HG02981 (cell line): ENCODE measurements around the gene KLHL29.

ENCODE experiments used
- ATAC-seq: cut with Tn5 transposase; IDR thresholded peaks from one replicate; pipeline ENCODE4 v1.9.1; 2021; ENCODE audit warnings: mild to moderate bottlenecking, moderate library complexity; ENCODE audit not compliant: unreplicated experiment

KLHL29 gene

GRCh38 chr2:23489471-23490322 lies 104.7 kb downstream of the KLHL29 start:
- no peak for ATAC-seq

- ATAC-seq, result no peak
Observed at GRCh38 chr2:23491591-23492336, 106.8 kb downstream of the KLHL29 start.

GRCh38 chr2:23492337-23492675 lies 107.3 kb downstream of the KLHL29 start:
- ATAC-seq, result no peak

GRCh38 chr2:23492921-23493320 lies 107.9 kb downstream of the KLHL29 start:
- ATAC-seq, result no peak

- ATAC-seq, result no peak
Observed at GRCh38 chr2:23493846-23494245, 108.9 kb downstream of the KLHL29 start.

- no peak for ATAC-seq
Observed at GRCh38 chr2:23494286-23494685, 109.3 kb downstream of the KLHL29 start.

GRCh38 chr2:23495661-23496114 lies 110.7 kb downstream of the KLHL29 start:
- ATAC-seq, result no peak

GRCh38 chr2:23496456-23496855 lies 111.5 kb downstream of the KLHL29 start:
- ATAC-seq, result no peak

- no peak for ATAC-seq
Observed at GRCh38 chr2:23497063-23497462, 112.1 kb downstream of the KLHL29 start.

- ATAC-seq, result no peak
Observed at GRCh38 chr2:23497536-23497935, 112.6 kb downstream of the KLHL29 start.

- ATAC-seq, result no peak
Observed at GRCh38 chr2:23498943-23499342, 114.0 kb downstream of the KLHL29 start.

GRCh38 chr2:23499439-23499838 lies 114.5 kb downstream of the KLHL29 start:
- ATAC-seq, result no peak

GRCh38 chr2:23500836-23501235 lies 115.9 kb downstream of the KLHL29 start:
- ATAC-seq, result no peak

GRCh38 chr2:23502096-23502495 lies 117.1 kb downstream of the KLHL29 start:
- ATAC-seq, result no peak

GRCh38 chr2:23503097-23503496 lies 118.1 kb downstream of the KLHL29 start:
- no peak for ATAC-seq

- ATAC-seq, result no peak
Observed at GRCh38 chr2:23503682-23504081, 118.7 kb downstream of the KLHL29 start.

- ATAC-seq, result no peak
Observed at GRCh38 chr2:23504591-23504990, 119.6 kb downstream of the KLHL29 start.

- ATAC-seq, result no peak
Observed at GRCh38 chr2:23505218-23505983, 120.4 kb downstream of the KLHL29 start.

GRCh38 chr2:23505984-23506380 lies 121.0 kb downstream of the KLHL29 start:
- ATAC-seq, result no peak

GRCh38 chr2:23506531-23507266 lies 121.7 kb downstream of the KLHL29 start:
- no peak for ATAC-seq
